NCI-H187 treated with DMSO at 0.1 percent for 48 hours (cell line): ENCODE measurements around the gene DLK1.

ENCODE experiments used
- DNase-seq: peaks from one replicate; lab custom pipeline; 2025; lab: John Stamatoyannopoulos, UW

Gene DLK1

DNA sequence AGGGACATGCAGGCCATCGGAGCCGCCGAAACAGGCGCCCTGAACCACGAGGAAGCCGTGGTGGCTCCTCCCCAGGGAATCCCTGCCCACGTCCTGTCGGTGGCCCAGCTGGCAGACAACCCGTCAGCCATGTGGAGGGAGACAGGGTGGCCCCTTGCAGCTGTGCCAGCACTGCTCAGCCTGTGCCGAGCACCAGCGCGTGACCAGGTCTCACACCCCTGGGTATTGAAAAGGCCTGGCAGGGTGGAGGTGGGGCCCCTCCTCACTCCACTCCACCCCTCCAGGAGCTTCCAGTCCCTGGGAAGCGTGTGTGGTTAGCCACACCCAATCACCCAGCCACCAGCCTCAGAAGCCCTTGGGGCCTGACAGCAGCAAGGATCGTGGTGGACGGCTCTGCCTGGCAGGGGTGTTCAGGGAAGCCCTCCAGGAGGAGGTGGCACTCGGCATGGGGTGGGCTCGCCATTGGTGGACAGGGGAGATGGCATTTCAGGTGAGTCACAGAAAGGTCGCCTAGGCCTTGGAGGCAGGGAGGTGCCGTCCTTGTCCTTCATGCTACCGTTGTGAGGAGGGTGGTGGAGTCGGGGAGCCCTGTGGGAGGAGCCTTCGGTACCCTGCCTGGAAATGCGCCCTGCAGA lies 12.3 kb upstream of the DLK1 start:
- DNase-seq = no peak

DNA sequence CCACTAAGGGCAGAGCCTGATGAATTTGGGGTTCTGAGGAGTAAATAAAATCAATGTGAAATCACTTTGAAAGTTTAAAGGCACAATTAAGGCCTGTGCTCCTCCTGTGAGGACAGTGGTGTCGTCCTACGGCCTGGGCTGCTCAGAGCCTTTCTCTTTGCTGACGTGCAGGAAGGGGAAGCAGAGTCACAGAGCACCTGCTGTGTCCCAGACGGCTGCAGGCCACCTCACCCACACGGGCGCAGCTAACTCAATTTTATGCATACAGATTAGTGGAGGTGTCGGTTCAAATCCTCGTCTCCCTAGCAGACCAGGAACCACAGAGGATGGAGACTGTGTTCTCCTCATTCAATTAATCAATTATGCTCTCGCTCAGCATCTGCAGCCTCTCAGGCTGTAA lies 11.4 kb upstream of the DLK1 start:
- no peak for DNase-seq

DNA sequence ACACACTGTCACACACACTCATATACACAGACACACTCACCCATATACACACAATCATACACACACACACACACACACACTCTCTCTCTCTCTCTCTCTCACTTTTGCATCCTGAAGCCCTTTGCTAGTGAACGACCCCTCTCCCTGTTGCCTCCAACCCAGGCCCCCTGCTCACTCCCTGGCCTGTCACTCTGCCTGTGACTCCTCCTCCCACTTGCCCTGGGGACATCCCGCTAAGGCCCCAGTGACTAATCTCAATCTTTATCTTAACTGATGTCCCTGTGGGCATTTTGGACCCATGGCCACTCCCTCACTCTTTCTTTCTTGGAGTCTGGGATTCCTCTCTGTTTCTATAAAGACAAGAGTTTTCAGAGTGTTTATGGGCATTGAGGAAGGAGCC lies 10.9 kb upstream of the DLK1 start:
- DNase-seq = no peak

DNA sequence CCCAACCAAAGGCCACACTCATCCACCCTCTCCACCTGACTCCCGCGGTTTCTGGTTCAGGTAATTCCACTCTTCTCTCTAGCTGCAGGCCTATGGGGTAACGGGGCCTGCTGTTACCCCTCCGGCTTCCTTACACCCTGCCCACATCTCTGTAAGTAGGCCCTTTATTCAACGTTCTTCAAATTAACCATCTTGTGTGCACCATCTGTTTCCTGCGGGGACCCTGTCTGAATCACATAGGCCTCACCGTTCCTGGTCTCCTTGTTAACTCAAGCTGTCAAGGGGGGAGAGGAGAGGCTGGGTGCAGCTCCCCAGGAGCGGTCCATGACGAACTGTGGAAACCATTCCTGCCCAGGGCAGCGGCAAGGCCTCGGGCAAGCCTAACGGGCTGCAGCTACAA lies 9.3 kb upstream of the DLK1 start:
- DNase-seq = no peak

DNA sequence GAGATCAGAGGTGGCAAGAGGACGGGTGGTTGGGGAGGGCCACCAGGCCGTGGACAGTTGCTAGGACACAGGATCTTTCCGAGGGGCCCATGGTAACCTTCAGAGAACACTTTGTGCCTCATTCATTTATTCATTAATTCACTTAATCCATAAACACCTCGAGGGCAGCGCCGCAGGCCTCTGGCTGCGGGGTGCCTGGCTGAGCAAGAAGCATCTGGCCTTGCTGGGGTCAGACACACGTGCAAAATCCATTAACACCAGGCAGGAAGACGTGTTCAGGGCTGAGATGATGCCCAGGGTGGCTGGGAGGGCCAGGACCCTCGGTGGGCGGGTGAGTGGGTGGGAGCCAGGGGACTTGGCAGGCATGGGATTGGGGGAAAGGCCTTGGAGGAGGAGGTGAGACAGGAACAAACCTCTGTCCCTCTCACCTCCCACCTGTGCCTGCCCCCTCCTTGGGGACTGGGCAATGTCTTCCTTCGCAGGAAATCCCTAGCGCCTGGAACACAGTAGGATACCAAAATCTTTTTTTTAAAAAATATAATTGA lies 6.6 kb upstream of the DLK1 start:
- DNase-seq = no peak

DNA sequence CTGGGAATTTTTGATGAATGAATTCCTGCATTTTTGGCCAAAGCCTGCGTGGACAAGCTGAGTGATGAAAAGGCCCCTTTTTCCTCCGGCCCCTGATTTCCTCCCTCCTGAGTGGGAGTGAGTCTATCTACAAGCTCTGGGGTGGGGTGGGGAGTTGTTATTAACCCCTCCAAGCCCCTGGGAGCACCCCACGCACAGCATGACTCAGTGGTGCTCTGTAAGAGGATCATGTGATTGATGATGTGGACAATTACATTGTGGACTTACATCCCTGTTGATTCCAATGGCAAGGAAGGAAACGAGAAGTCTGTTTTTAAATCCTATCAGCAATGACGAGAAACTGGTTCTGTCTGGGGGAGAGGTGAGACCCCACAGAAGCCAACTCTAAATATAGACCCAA lies 5.1 kb upstream of the DLK1 start:
- DNase-seq = no peak

DNA sequence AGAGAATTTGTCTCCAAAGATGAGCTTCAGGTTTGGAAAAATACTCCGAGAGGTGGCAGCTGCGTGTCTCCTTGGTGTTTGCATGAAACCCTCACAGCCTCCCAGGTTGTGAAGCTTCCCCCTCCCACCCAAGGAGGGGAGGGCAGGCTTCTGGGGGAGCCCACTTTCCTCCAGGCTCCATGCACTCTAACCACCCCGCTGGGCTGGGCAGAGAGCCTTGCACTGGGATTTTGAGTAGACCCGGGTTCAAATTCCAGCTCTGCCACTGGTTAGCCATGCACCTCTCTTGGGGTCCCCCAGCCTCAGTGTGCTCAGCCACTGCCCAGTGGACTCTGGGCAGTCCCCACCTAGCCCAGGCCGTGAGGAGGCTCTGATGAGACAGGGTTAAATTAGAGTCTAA lies 4.3 kb upstream of the DLK1 start:
- DNase-seq = no peak

DNA sequence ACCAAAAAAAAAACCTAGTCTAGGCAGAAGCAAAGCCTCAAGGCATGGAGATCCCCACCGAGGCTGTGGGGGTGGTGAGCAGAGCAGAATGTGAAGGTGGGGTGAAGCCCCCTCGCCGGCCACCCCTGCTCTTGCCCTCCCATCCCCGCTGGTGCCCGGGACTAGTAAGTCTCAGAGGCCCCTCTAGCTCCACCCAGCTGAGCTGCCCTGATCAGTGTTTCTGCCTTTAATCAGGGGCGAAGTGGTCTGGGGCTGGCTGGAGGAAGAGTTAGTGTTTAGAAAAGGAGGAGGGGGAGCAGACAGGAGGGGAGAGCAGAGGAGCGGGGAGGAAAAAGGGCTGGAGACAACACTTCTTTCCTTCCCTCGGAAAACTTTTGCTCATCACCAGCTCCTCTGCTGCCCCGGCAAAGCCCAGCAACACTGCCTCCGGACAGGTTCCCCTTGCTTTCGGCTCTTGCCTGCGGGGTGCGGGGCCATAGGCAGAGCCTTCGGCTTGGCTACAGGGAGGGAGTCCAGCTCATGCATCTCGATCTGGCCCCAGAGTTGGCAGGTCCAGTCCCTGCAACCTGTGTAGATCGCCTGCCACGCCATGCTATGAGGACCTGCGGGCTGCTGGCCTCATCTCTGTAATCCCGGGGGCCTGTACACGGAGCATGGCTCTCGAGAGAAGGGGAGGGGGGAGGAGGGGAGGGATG lies 3.4 kb upstream of the DLK1 start:
- no peak for DNase-seq

DNA sequence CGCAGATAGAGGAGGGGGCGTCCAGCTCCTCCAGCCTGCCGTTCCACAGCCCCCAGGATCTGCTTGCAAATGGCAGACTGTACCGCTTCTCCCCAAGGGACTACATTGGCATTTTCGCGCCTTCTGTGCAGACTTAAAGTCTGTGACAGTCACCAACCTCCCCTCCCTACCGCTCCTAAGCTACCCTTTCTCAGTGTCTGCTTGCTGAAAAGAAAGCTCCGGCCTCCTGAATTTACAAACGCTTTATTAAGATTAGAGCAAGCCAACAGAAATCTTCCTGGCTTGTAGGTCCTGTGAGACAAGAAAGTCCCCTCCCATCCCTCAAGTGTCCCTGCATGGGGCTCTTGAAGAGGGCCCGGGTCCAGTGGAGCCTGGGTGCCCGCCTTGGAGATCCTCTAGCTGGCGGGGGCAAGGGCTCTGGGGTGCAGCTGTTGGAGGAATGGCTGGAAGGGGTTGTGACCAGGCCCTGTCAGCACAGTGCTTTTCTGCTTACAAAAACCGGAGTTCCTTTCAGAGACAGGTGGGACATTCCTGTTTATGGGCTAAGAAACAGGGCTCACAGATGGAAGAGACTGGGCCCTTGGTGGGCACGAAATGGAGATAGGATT lies 2.8 kb upstream of the DLK1 start:
- no peak for DNase-seq

DNA sequence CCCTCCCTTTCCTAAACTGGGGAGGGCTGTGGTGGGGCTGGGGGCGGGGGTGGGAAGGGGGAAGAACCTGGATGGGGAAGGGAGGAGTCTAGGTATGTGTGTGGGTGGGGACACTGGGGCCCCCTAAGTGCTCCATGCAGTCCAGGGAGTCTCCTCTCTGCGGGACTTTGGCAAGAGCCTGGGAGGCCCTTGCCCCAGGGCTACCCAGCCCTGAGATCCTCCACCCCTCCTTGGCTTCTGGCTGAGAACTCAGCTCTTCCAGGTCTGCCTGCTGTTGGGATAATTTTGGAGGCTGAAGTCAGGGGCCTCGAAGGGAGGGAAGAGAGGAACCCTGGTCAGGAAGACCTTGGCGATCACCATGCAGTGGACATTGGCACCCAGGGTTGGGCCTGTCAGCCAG lies 2.2 kb upstream of the DLK1 start:
- no peak for DNase-seq

DNA sequence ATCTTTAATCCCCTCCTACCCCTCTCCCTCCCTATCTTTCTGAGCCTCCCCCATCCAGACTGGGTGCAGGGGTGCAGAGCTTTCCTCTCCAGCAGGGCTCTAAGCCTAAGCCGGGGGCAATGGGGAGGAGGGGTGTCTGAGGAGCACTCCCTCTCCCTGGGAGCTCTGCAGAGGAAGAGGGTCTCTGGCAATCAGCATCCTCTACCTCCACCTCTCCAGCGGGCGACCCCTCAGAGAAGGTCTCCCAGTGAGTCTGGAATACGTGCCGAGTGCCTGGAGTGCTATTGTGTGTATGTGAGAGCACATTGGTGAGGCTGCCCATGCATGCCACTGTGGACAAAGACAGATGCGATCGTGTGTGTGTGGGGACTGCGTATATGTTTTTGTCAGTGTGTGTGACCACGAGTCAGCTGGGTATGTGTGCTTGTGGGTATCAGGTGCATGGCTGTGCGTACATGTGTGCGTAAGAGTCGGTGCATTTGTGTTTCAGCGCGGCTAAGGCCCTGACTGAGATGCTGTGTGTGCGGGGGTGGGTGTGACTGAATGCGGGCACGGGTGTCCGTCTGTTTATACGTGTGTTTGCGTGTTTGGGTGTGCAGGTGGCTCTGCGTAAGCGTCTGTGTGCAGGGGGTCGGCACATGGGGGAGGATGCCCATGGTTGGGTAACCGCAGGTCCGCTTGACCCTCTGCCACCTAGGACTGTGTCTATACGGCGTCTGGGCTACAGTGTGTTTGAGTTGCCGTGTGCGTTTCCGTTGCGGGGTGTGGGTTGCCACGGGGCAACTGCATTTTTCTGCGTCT lies 905 bp upstream of the DLK1 start:
- no peak for DNase-seq

DNA sequence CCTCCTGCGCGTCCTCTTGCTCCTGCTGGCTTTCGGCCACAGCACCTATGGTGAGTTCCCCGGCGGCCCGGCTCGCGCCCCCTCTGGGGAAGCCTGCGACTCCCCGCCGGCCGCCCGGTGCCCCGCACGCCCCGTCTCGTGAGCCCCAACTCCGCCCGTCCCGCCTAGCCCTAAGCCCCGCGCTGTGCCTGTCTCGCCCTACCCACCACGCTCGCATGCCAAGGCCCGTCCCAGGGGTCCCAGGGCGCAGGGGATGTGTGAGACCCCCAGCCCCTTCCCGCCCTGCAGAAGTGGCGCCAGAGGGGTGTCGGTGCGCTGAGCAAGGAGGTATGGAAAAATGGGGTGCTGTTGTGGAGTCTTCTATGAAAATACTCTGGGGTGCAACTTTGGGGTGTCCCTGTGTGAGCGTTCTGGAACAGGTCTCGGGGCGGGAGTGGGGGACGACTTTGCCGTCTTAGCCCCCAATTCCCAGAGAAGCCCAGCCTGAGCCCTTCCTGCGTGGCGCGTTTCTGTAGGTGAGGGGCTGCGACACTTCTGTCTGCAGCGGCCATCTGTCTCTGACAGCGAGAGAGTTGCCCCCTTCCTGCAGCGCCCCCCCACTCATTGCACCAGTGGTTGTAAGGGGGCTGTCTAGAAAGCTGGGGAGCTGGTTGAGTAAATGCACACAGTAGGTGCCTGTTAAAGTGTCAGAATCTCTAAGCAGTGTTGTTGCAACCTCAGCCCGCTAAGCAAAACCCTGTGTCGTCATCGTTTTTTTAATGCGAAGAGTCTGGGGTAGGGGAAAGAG lies 587 bp downstream of the DLK1 start:
- DNase-seq = no peak

DNA sequence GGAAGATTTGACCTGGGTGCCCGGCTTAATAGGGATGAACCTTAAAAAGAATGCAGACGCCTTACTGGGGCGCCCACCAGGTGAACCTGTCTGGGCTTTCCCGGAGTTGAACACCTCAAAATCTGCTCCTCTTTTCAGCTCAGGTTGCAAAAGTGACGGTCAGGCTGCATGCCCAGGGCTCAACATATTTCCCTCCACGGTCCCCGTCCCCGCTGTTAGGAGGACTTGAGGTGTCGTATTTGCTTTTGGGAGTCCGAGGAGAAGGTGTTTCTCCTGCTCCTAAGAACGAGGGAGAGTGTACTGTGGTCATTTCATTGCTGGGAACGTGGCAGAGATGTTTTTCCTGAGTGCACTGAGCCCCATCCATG lies 1.2 kb downstream of the DLK1 start:
- DNase-seq = no peak

DNA sequence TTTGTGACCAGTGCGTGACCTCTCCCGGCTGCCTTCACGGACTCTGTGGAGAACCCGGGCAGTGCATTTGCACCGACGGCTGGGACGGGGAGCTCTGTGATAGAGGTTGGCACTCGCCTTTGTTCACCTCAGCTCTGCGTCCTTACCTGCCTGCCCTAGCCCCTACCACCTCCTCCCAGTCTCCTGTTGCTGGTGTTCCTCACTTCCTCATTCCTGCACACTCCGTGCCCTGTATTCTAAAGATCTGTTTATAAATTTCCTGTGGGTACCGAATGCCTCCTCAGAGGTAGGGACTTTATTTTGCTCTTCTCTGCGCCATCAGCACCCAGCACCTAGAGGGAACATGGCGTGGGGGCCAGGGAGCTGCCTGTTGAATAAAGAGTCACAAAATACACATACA lies 2.3 kb downstream of the DLK1 start:
- no peak for DNase-seq

DNA sequence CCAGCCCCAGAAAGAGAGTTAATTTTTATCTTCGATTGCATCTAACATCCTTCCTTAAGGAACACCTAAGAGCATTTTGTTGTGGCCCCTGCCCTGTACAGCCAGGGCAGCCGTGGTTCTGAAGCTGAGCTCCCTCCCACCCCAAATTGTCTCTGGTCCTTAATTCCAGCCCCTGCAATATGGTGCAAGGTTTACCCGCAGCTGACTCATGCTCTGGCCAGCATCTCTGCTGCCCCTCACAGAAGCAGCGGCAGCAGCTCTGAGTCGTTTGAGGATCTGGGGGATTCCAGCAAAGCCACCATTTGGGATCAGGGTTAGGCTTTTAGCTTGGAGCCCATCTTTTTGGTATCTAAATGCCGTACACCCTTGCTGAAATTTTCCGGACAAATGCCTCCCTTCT lies 3.3 kb downstream of the DLK1 start:
- DNase-seq = no peak

DNA sequence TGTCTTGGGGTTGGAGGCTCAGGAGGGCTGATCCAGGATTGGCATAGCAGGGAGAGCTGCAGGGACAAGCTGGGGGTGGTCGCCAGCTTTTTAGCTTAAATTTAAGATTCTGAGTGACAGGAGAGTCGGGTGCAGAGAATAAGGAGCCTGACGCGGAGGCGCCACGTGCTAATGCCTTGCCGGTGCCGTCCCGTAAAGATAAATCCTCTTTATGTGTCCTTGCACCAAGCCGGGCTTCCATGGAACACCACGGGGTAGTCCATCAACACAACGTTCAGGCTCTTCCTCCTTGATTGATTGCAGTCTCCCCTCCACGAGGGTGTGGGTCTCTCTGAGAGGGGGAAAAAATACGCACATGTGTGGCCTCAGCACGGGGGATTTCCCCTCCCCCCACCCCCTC lies 3.9 kb downstream of the DLK1 start:
- DNase-seq = no peak

DNA sequence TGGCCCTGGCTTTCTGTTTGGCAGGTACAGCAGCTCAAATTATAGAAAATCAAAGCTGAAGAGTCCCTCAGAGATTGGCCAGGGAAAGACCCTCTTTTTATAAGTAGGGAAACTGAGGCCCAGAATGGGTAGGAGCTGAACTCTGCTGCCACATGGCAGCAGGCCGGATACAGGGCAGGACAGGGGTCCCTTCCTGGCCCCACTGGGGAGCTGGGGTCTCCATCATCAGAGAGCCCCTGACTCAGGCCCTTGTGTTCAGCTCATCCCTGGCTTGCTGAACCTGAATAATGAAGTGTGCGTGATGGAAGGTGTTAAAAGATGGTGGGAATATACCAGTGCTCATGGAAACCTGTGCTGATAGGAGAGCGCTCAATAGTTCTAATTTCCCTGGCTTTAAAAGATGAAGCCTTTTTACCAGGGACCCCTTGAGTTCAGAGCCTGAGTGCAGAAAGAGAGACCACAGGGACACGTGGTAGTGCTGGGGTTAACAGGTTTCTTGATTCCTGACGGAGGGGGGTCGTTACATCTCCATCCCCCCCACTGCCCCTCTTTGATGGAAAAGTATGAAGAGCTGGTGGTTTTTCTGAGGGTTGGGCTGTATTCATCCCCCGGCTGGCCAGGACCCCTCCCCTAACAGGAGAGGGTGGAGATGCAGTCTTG lies 4.4 kb downstream of the DLK1 start:
- no peak for DNase-seq

DNA sequence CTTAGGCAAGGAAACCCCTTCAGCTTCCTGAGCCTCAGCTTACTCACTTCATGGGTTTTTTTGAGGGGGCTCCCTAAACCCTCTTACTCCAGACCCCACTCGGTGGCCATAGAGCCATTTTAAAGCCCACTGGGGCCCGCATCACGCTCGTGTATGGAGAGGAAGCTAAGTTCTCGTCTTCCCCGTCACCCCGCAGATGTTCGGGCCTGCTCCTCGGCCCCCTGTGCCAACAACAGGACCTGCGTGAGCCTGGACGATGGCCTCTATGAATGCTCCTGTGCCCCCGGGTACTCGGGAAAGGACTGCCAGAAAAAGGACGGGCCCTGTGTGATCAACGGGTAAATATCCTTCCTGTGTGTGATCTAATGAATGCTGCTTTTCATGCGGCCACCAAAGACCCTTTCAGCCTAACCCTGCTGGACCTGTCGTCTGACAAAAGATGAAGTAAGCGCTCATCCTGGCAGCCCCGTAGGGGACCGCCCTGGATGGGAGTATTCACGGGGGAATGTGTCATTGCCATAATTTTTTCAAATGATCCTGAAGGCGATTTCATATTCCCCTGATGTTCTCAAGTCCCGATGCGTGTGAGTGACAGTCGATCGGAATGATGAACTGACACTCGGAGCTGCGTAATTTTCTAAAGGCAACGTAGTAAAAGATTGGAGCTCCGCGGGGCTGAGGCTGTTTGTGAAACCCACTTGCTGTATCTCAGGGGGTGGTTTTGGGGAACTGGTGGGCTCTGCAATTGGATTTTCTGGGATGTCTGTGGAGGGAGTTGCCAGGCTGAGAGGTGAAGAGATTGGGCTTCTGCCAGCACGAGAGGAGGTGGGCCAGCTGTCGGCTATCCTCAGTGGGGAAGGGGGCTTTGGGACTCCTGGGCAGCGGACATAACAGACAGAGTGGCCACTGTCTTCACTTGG lies 5.4 kb downstream of the DLK1 start:
- no peak for DNase-seq

DNA sequence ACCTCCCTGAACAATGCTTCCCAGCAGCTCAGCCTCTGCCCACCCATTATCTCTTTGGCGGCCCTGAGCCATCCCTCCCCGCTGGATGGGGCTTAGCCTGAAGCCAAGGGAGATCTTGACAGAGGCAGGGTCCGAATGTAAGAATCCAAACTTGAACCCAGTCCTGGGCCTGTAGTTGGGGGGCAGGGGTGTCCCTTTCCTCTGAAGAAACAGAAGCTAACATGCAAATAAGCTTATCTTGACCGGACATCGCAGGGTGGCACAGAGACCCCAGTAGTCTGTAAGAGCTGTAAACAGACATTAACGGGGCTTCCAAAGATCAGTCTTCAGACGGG lies 6.0 kb downstream of the DLK1 start:
- DNase-seq = no peak

DNA sequence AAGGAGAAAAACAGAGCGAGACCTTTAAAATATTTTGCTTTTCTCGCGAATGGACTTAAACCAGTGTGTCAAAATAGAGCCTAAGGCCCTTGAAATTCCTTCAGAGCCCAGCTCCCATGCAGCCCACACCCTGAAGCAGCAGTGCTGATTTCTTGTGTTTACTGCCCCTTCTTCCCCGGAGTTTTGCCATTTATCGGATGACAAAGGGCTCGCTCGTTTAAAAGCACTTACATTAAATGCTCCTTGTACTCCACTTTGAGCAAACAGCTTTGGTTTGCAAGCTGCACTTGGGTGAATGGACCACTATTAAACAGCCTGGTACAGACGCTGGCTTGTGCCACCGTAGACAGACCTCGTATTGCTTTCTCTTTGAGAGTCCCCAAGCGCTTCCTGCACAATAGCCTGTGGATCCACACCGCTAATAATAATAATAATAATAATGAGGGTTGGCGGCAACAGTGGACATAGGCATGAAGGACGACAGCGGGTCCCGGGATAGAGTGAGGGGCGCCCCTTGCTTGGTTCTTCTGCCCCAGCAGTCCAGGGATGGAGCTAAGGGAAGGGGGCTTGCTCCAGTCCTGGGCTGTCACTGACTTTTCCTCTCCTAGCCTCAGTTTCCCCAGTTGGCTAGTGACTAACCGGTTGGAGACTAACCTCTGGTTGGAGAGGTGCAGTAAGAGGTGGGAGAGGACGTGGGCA lies 6.6 kb downstream of the DLK1 start:
- DNase-seq = peak; percentile 24
